SU-DHL-6 (cell line): ENCODE data around the gene TSC22D4.

Experiments
- H2AFZ ChIP-seq: fragments of 200-600 bp; sonication (generic); 2 replicates; pipeline ENCODE4 v1.6.1; 2014; ENCODE audit warnings: low read depth, mild to moderate bottlenecking, moderate library complexity, mixed read lengths, antibody characterized with exemption, low read length; ENCODE audit not compliant: severe bottlenecking
- H3F3A ChIP-seq: fragments of 200-600 bp; shearing (Covaris generic); 2 replicates; pipeline ENCODE4 v1.6.0; 2016; ENCODE audit warnings: antibody characterized with exemption, mild to moderate bottlenecking; ENCODE audit not compliant: insufficient read depth
- H3K27ac ChIP-seq: fragments of 200-600 bp; sonication (generic); 2 replicates; pipeline ENCODE4 v1.5.1; 2016; ENCODE audit warnings: low read depth, mild to moderate bottlenecking, low read length, moderate library complexity, mixed read lengths
- H3K27me3 ChIP-seq: fragments of 200-600 bp; sonication (generic), shearing (Covaris generic); 2 replicates; pipeline ENCODE4 v1.6.0; 2014; ENCODE audit warnings: mild to moderate bottlenecking, low read length
- H3K36me3 ChIP-seq: fragments of 200-600 bp; sonication (generic); 2 replicates; pipeline ENCODE4 v1.6.1; 2014; ENCODE audit warnings: mild to moderate bottlenecking, low read length, mixed read lengths
- H3K4me2 ChIP-seq: fragments of 300-600, 200-600 bp; shearing (Covaris generic), sonication (generic); 2 replicates; pipeline ENCODE4 v1.6.0; 2014; ENCODE audit warnings: low read length, low read depth, mild to moderate bottlenecking; ENCODE audit not compliant: poor library complexity, severe bottlenecking
- H3K4me3 ChIP-seq: fragments of 200-600 bp; sonication (generic); 2 replicates; pipeline ENCODE4 v1.5.1; 2014; ENCODE audit warnings: antibody characterized with exemption, low read length, mild to moderate bottlenecking, mixed read lengths; ENCODE audit not compliant: insufficient read depth, poor library complexity, severe bottlenecking
- H3K79me2 ChIP-seq: fragments of 200-600 bp; sonication (generic); 2 replicates; pipeline ENCODE4 v1.6.1; 2014; ENCODE audit warnings: mild to moderate bottlenecking, low read length, moderate library complexity; ENCODE audit not compliant: insufficient read depth
- H3K9ac ChIP-seq: fragments of 200-600 bp; sonication (generic); 2 replicates; pipeline ENCODE4 v1.7.0; 2014; ENCODE audit warnings: mild to moderate bottlenecking, low read length
- H3K9me2 ChIP-seq: fragments of 200-600 bp; sonication (generic); replicated peaks from 2 replicates; pipeline ENCODE4 v1.6.1; 2014; ENCODE audit warnings: low read length; ENCODE audit not compliant: insufficient read depth
- H3K9me3 ChIP-seq: fragments of 200-600 bp; sonication (generic); 2 replicates; pipeline ENCODE4 v1.6.1; 2014; ENCODE audit warnings: low read length, mixed read lengths; ENCODE audit not compliant: insufficient read depth
- H4K20me1 ChIP-seq: fragments of 200-600 bp; sonication (generic); 2 replicates; pipeline ENCODE4 v1.6.1; 2014; ENCODE audit warnings: low read depth, mild to moderate bottlenecking, antibody characterized with exemption, low read length, moderate library complexity, mixed read lengths
- CTCF ChIP-seq: fragments of 200-600 bp; sonication (generic); IDR thresholded peaks from one replicate; pipeline ENCODE4 v1.5.1; 2017; ENCODE audit warnings: antibody characterized with exemption, mild to moderate bottlenecking, low read length, moderate library complexity; ENCODE audit not compliant: insufficient read depth, poor library complexity, severe bottlenecking
- EZH2phosphoT487 ChIP-seq: fragments of 200-600 bp; sonication (generic), shearing (Covaris generic); conservative IDR thresholded peaks from 2 replicates; pipeline ENCODE4 v1.6.1; 2018; ENCODE audit warnings: mild to moderate bottlenecking, antibody characterized with exemption, low read length, moderate library complexity, mixed read lengths

Gene TSC22D4

GRCh38 chr7:100428199-100428966, 50.6 kb downstream of the TSC22D4 start, which contains the start of gene ZCWPW1:
TSS of gene ZCWPW1 (minus strand) at chr7:100428703. CDS start at chr7:100420649, 8,054 bp downstream.
- Histone ChIP-seq H3K36me3 (no peaks in the 10 kb centered on the region), H3K27me3 (no peaks in the 10 kb centered on the region), H3K9ac (peak within 1 kb of the TSS; percentile 99), H3K9me3 (no peaks in the 10 kb centered on the region), H3K9me2 (no peaks in the 10 kb centered on the region), H3K79me2 (peaks cover 27% of the 10 kb centered on the region), H3K4me3 (peak within 1 kb of the TSS; percentile 88), H3K27ac (peak within 1 kb of the TSS; percentile 96), H2AFZ (peak within 1 kb of the TSS; percentile 58), H4K20me1 (no peaks in the 10 kb centered on the region), H3F3A (peaks cover 56% of the 10 kb centered on the region), H3K4me2 (peak within 1 kb of the TSS; percentile 76)
- no peak for TF ChIP-seq EZH2phosphoT487
- TF ChIP-seq CTCF: no peak

- no peak for TF ChIP-seq EZH2phosphoT487
- no peak for TF ChIP-seq CTCF
- H2AFZ ChIP-seq: peak overlapping the region; percentile 58
- H3K4me2 ChIP-seq: peak overlapping the region; percentile 70
- H3F3A ChIP-seq: peaks cover 50% of the 10 kb centered on the region
- no peaks in the 10 kb centered on the region for H3K27me3 ChIP-seq
- no peak overlapping the region for H3K9ac ChIP-seq
- H3K9me2 ChIP-seq: no peaks in the 10 kb centered on the region
- H3K79me2 ChIP-seq: peaks cover 27% of the 10 kb centered on the region
- no peaks in the 10 kb centered on the region for H4K20me1 ChIP-seq
- H3K9me3 ChIP-seq: no peaks in the 10 kb centered on the region
- no peak overlapping the region for H3K27ac ChIP-seq
- no peaks in the 10 kb centered on the region for H3K36me3 ChIP-seq
- H3K4me3 ChIP-seq: peak overlapping the region; percentile 64
These were observed 51.2 kb downstream of the TSC22D4 start for GRCh38 chr7:100427762-100428198.

GRCh38 chr7:100426516-100426915, 52.5 kb downstream of the TSC22D4 start:
- TF ChIP-seq EZH2phosphoT487 (no peak), CTCF (no peak)
- peaks cover 18% of the 10 kb centered on the region for H3K79me2 ChIP-seq
- H3K36me3 ChIP-seq: no peaks in the 10 kb centered on the region
- no peak overlapping the region for H3K27ac ChIP-seq
- H3K9me2 ChIP-seq: no peaks in the 10 kb centered on the region
- no peak overlapping the region for H3K4me2 ChIP-seq
- peaks cover 38% of the 10 kb centered on the region for H3F3A ChIP-seq
- no peak overlapping the region for H3K9ac ChIP-seq
- H3K4me3 ChIP-seq: no peak overlapping the region
- H4K20me1 ChIP-seq: no peaks in the 10 kb centered on the region
- H3K9me3 ChIP-seq: no peaks in the 10 kb centered on the region
- H2AFZ ChIP-seq: no peak overlapping the region
- no peaks in the 10 kb centered on the region for H3K27me3 ChIP-seq
